ENCODE results near the gene ETHE1.

ETHE1 gene, protein sequence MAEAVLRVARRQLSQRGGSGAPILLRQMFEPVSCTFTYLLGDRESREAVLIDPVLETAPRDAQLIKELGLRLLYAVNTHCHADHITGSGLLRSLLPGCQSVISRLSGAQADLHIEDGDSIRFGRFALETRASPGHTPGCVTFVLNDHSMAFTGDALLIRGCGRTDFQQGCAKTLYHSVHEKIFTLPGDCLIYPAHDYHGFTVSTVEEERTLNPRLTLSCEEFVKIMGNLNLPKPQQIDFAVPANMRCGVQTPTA

DNA sequence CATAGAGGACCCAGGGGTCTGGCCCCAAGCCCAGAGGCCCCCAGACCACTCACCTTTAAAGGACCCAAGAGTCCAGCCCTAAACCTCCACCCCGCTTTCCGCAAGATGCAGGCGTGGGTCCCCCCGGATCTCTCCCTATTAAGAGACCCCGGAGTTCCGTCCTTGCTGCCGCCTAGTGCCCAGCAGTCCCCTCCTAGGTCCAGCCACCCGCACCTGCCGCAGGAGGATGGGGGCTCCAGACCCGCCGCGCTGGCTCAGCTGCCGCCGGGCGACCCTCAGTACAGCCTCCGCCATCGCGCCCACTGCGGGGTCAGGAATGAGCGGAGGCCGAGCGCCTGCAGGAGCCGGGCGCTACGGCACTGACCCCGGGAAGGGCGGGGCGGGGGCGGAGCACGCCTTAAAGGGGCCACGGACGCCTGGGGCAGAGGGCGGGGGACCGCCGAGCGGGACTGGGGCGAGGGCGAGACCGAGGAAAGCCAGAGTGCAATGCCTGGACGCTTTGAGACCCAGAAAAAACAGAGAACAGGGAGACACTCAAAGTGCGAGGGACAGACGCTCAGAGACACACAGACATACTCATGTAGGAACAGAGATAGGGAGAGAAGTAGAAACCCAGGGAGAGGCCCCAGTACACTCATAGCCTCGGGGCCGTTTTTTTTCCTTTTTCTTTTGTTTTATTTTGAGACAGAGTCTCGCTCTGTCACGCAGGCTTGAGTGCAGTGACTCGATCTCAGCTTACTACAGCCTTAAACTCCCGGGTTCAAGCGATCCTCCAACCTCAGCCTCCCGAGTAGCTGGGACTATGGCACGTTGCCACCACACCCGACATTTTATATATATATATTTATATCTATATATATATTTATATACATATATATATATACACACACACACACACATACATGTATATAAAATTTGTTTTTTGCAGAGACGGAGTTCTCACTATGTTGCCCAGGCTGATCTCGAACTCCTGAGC is at the start of gene ETHE1:
Gene ETHE1 (minus strand): TSS at position 318 of the 976 bp plus-strand sequence. CDS start 24 bp downstream, at position 294.
- in situ Hi-C loops (cut with HindIII; ENCODE audit: low sequenced_read_pairs), result loop anchor here (5.0 kb wide), 1 partner anchor 80 kb away; no protein-coding TSS in a partner anchor

- in situ Hi-C loops (cut with HindIII; ENCODE audit: low sequenced_read_pairs), result loop anchor here (5.0 kb wide), 1 partner anchor 39 kb away; no protein-coding TSS in a partner anchor
Measured at GRCh38 chr19:43575955-43576878, 49.2 kb upstream of the ETHE1 start.

DNA sequence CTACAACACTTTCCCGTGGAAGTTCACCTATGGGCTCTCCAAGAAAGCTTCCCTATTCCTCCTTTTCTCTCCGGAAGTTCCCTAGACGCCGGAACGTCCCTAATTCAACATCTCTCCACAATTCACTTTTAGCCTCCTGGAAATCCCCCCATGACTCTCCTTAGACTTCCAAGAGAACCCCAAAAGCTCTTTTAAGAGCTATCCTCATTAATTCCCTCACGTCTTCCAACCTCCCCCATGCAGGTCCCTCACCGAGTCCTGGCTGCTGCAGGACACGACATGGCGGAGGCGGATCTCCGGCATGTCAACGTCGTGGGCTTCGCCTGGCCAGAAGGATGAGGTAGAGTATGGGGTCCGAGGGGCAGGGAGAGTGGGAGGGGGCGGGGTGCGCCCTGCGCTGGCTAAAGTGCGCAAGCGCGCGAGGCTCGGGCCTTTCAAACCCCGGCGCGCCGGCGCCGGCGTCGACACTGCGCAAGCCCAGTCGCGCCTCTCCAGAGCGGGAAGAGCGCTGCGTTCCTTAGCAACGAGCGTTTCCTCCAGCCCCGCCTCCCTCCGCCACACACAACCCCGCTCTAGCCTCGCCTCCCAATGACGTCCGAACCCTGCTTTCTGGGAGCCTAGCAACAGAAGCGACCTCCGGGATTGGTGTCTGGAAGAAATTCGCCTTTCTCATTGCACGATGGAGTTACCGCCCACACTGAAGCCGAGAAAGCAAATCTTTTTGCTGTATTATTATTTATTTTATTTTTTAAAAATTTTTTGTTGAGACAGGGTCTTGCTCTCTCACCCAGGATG is 48.4 kb upstream of the ETHE1 start, which contains the start of the genes PINLYP and XRCC1:
Gene PINLYP (plus strand): TSS at position 646 of the 795 bp plus-strand sequence. CDS start 1,391 bp downstream, outside the sequence.
Gene XRCC1 (minus strand): TSS at position 372 of the 795 bp plus-strand sequence. CDS start 69 bp downstream, at position 303.
- in situ Hi-C loops (cut with HindIII; ENCODE audit: low sequenced_read_pairs), result loop anchor here (5.0 kb wide), 1 partner anchor 38 kb away; no protein-coding TSS in a partner anchor

DNA sequence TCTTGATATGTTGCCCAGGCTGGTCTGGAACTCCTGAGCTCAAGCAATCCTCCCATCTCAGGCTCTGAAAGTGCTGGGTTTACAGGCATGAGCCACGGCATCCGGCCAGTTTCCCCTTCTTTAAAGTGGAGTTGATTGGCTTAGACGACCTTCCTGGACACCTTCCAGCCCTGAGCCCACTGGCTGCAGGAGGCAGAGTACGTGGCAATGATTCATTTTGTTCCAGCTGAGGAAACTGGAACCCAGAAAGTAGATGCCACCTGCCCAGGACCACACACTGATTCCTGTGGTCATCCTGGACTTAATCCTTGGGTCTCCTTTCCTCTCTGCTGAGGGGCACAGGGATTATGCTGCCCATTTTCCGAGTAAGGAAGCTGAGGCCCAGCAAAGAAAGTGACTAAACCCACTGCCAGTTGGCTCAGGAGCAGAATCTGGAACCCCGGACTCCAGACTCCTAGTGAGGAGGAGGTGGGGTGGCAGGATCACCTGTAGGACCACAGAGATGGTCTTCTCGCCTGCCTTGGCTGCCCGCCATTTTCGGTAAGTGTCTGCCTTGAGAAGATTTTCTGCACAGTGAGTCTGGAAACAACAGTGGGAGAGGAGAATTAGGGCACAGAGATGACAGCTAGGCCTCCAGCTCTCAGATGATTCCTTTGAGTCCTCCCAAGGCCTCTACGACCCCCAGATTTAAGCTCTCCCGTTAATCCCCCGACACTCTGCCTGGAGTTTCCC is 47.6 kb upstream of the ETHE1 start:
- in situ Hi-C loops (cut with HindIII; ENCODE audit: low sequenced_read_pairs), result loop anchor here (5.0 kb wide), 1 partner anchor 37 kb away; no protein-coding TSS in a partner anchor

GRCh38 chr19:43572171-43572588 is 45.2 kb upstream of the ETHE1 start:
- in situ Hi-C loops (cut with HindIII; ENCODE audit: low sequenced_read_pairs), result no loop called here

DNA sequence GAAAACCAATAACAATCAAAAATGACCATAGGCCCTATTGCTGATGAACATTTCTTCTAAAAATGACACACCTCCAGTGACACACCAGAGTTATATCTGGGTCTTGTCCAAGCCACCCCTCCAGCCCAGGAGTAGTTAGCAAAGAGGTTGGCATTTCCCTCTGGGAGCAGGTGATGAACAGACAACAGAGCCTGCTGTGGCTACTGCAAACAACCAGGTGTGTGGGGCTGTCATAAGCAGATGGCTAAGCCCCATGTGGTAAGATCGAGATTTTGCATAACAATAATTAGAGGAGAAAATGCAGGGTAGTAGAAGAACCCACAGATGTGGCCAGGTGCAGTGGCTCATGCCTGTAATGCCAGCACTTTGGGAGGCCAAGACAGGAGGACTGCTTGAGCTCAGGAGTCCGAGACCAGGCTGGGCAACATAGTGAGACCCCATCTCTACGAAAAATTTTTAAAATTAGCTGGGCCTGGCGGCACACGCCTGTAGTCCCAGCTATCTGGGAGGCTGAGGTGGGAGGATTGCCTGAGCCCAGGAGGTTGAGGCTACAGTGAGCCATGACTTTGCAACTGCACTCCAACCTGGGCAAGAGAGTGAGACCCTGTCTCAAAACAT is 43.3 kb upstream of the ETHE1 start:
- in situ Hi-C loops (cut with HindIII; ENCODE audit: low sequenced_read_pairs), result no loop called here

- in situ Hi-C loops (cut with HindIII; ENCODE audit: low sequenced_read_pairs), result no loop called here
Measured at GRCh38 chr19:43569657-43570056, 42.7 kb upstream of the ETHE1 start.

DNA sequence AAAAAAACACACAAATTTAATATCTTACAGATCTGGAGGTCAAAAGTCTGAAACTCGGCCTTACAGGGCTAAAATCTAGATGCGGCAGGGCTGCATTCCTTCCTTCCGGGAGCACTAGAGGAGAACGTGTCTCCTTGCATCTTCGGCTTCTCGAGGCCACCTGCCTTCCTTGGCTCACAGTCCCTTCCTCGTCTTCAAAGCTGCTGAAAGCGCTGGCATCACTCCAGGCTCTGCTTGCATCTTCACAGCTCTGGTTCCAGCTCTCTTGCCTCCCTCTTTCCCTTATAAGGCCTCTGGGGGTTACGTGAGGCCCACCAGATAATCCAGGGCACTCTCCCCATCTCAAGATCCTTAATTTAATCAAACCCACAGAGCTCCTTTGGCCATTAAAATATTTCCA is 37.8 kb upstream of the ETHE1 start:
- in situ Hi-C loops (cut with HindIII; ENCODE audit: low sequenced_read_pairs), result no loop called here

- in situ Hi-C loops (cut with HindIII; ENCODE audit: low sequenced_read_pairs), result no loop called here
Measured at GRCh38 chr19:43563816-43564457, 36.9 kb upstream of the ETHE1 start.

DNA sequence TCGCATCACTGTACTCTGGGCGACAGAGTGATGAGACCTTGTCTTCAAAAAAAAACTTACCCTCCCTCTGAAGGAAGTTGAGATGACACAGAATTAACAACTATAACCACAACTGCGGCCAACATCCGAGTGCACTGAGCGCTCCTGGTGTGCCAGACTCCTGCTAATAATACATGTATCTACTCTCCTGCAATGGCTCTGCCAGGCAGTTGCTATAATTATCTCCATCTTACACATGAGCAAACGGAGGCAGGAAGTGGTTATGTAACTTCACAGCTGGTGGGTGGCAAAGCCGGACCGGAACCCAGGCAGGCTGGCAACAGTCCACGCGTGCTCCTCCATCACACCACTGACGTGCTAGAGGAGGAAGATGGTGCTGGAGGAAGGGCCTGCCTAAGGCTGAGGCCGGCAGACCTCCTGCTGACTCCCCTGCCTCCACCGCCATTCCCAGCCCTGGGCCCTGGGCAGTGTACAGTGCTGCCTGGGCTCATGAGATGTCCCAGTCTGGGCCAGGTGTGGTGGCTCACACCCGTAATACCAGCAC is 35.8 kb upstream of the ETHE1 start:
- in situ Hi-C loops (cut with HindIII; ENCODE audit: low sequenced_read_pairs), result no loop called here

DNA sequence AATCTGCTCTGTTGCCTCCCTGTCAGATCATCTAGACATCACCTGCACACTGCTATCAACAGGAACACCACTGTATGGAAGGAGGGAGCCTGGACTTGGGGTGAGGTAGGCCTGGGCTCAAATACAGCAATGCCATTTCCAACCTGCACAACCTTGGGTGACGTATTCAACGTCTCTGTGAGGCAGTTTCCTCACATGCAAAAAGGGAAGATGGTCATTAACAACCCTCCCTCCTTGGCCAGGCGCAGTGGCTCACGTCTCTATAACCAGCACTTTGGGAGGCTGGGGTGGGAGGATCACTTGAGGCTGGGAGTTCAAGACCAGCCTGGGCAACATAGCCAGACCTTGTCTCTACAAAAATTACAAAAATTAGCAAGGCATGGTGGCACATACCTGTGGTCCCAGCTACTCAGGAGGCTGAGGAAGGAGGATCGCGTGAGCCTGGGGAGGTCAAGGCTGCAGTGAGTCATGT is 35.3 kb upstream of the ETHE1 start:
- in situ Hi-C loops (cut with HindIII; ENCODE audit: low sequenced_read_pairs), result no loop called here

DNA sequence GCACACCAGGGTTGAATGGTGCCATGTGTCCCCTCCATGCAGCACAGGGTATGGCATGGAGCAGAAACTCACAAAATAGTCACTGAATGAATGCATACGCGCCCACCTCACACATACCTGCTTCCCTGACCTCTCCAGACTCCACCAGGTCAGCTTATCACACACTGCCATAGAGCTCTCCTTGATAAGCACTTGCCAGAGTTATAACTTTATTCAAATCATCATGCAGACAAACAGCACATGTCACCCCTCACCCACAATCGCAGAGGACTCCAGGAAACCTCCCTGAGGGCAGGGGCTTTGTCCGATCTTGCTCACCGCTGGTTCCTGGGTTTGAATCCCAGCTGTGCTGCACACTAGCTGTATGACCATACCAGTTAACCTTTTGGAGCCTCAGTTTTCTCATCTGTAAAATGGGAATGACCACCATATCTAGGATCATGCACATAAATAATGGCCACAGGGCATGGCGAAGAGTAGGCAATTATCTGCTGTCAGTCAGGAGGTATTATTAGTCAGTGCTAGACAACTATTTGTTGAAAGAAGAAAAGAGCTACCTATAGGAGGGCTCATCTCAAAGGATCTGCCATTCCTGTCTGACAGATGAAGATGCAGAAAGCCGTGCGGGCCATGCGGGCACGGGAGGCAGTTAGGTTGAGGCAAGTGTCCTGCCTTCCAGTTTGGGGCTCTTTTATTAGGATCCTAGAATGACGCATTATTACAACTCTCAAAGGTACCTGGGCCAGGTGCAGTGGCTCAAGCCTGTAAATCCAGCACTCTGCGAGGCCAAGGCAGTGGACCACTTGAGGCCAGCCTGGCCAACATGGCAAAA is 34.4 kb upstream of the ETHE1 start:
- in situ Hi-C loops (cut with HindIII; ENCODE audit: low sequenced_read_pairs), result no loop called here

DNA sequence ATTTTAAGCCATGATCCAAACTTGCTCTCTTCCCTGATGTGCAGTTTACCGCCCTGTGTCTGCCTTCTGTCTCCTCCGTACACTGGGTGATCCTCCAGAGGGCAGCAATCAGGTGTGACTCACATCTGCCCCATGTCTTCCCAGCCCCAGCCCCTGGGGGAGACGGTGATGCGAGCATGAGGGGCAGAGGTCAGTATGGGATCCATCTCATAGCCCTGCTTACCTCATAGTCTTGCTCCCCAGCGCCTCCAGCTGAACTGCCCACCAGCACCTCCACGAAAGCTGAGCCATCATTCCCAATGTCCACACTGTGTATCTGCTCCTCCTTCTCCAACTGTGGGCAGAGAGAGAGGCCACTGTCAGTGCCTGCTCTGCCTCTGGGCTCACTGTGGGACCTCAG is 33.7 kb upstream of the ETHE1 start:
- in situ Hi-C loops (cut with HindIII; ENCODE audit: low sequenced_read_pairs), result no loop called here

DNA sequence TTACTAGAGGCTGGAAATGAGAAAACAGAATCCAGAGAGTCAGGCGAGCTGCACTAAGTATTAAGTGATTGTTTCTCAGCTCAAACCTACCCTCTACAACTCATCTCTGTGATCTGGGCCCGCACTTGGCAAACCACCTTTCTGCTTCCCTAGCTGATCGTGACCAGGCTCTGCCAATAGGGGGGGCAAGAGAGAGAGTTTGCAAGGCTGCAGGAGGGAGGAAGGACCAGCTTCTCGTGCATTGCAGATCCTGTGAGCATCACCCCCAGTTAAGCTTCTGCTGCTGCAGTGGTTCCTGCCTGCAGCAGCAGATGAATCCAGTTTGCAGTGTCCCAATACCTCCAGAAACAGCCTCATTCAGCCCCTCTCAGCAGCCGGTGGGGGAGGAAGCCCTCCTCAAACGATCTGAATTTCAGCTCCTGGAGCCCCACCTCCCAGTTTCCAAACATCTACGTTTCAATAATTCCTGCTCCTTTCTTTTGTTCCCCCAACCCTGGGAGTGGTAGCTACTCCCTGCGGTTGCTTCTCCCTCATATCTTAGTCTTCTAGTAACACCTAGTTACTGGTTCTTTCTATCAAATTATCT is 28.3 kb upstream of the ETHE1 start:
- in situ Hi-C loops (cut with HindIII; ENCODE audit: low sequenced_read_pairs), result loop anchor here (10.0 kb wide), 1 partner anchor 170 kb away; no protein-coding TSS in a partner anchor

- in situ Hi-C loops (cut with HindIII; ENCODE audit: low sequenced_read_pairs), result loop anchor here (10.0 kb wide), 1 partner anchor 170 kb away; no protein-coding TSS in a partner anchor
Measured at GRCh38 chr19:43554317-43554895, 27.4 kb upstream of the ETHE1 start.

DNA sequence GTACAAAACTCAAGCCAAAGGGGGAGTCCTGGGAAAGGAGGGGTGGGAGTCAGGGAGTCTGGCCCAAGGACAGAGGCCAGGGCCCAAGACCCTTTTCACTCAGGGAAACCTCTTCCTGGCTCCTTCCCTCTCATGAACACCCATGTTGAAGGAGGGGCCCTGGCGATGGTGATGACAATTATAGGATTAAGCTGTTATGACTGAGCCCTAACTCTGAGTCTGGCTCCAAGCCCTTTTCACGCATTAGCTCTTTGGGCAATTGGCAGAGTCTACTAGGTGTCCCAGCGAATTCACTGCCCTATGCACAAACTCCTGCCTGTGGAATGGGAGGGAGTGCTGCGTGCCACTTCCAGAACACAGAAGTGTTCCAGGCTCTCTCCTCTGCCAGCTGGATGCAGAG is 26.7 kb upstream of the ETHE1 start:
- in situ Hi-C loops (cut with HindIII; ENCODE audit: low sequenced_read_pairs), result loop anchor here (10.0 kb wide), 1 partner anchor 171 kb away; no protein-coding TSS in a partner anchor

Measured in endothelial cell of hepatic sinusoid (primary cell).